GM08714 (cell line): Measurements from ENCODE around the gene GRHL1.

Source experiments
- H3K4me3 ChIP-seq: fragments of 200-500 bp; sonication (Bioruptor generic); 2 replicates; pipeline ENCODE4 v1.5.1; 2014; ENCODE audit warnings: mild to moderate bottlenecking, low read length, inconsistent platforms
- ZNF274 ChIP-seq: IDR thresholded peaks from 2 replicates; pipeline ENCODE4 v1.6.1; 2012; ENCODE audit warnings: mild to moderate bottlenecking, low read depth, low read length

The GRHL1 gene

GRCh38 chr2:10001586-10001985 is 50.1 kb downstream of the GRHL1 start:
- TF ChIP-seq ZNF274 = no peak
- H3K4me3 ChIP-seq = no peak overlapping the region

- TF ChIP-seq ZNF274 = no peak
- no peak overlapping the region for H3K4me3 ChIP-seq
Observed at GRCh38 chr2:10002109-10002508, 50.6 kb downstream of the GRHL1 start.

GRCh38 chr2:10002681-10003080 is 51.2 kb downstream of the GRHL1 start:
- no peak overlapping the region for H3K4me3 ChIP-seq
- TF ChIP-seq ZNF274 = no peak

GRCh38 chr2:10003206-10004125 is 52.0 kb downstream of the GRHL1 start:
- TF ChIP-seq ZNF274 = no peak
- H3K4me3 ChIP-seq = no peak overlapping the region

- no peak for TF ChIP-seq ZNF274
- H3K4me3 ChIP-seq = no peak overlapping the region
Observed at GRCh38 chr2:10004401-10004800, 52.9 kb downstream of the GRHL1 start.

- TF ChIP-seq ZNF274 = no peak
- H3K4me3 ChIP-seq = no peak overlapping the region
Observed at GRCh38 chr2:10004836-10005235, 53.3 kb downstream of the GRHL1 start.

GRCh38 chr2:10005461-10006235 is 54.2 kb downstream of the GRHL1 start:
- no peak overlapping the region for H3K4me3 ChIP-seq
- TF ChIP-seq ZNF274 = no peak

GRCh38 chr2:10006236-10007161 is 55.0 kb downstream of the GRHL1 start:
- TF ChIP-seq ZNF274 = no peak
- H3K4me3 ChIP-seq = no peak overlapping the region

GRCh38 chr2:10007435-10007834 is 55.9 kb downstream of the GRHL1 start:
- no peak overlapping the region for H3K4me3 ChIP-seq
- no peak for TF ChIP-seq ZNF274

- no peak for TF ChIP-seq ZNF274
- no peak overlapping the region for H3K4me3 ChIP-seq
Observed at GRCh38 chr2:10007921-10008808, 56.7 kb downstream of the GRHL1 start.

GRCh38 chr2:10008809-10009176 is 57.3 kb downstream of the GRHL1 start:
- no peak overlapping the region for H3K4me3 ChIP-seq

GRCh38 chr2:10009271-10009810 is 57.8 kb downstream of the GRHL1 start:
- H3K4me3 ChIP-seq = no peak overlapping the region
- TF ChIP-seq ZNF274 = no peak

More at GRCh38 chr2:10008809-10009176, 57.3 kb downstream of the GRHL1 start:
- TF ChIP-seq ZNF274 = no peak
